GM23248 (cell line): ENCODE results near the gene OSTN. TPM values are rescaled to one million over a fixed set of nuclear protein-coding genes. Genes with fewer than 3 reads are reported as not detected.

ENCODE experiments used
- DNase-seq: peaks from one replicate; pipeline ENCODE4 v3.0.0-alpha.2; 2015
- H2AFZ ChIP-seq: fragments of 200-600 bp; sonication (generic); 2 replicates; pipeline ENCODE4 v1.6.1; 2016; ENCODE audit warnings: antibody characterized with exemption
- H3F3A ChIP-seq: fragments of 200-600 bp; sonication (generic); 2 replicates; pipeline ENCODE4 v1.6.1; 2016; ENCODE audit warnings: mild to moderate bottlenecking, antibody characterized with exemption, mixed run types; ENCODE audit not compliant: insufficient read depth
- H3K27ac ChIP-seq: fragments of 200-600 bp; sonication (generic); 2 replicates; pipeline ENCODE4 v1.5.1; 2016; ENCODE audit warnings: mild to moderate bottlenecking
- H3K27me3 ChIP-seq: fragments of 200-600 bp; sonication (generic); replicated peaks from 2 replicates; pipeline ENCODE4 v1.6.1; 2016; ENCODE audit warnings: mild to moderate bottlenecking; ENCODE audit not compliant: insufficient read depth
- H3K36me3 ChIP-seq: fragments of 200-600 bp; sonication (generic); 2 replicates; pipeline ENCODE4 v1.6.1; 2016; ENCODE audit warnings: low read depth, mild to moderate bottlenecking
- H3K4me1 ChIP-seq: fragments of 200-600 bp; sonication (generic); 2 replicates; pipeline ENCODE4 v1.6.1; 2016; ENCODE audit warnings: mild to moderate bottlenecking; ENCODE audit not compliant: insufficient read depth
- H3K4me2 ChIP-seq: fragments of 200-600 bp; sonication (generic); one replicate; pipeline ENCODE4 v1.6.1; 2016; ENCODE audit warnings: mild to moderate bottlenecking; ENCODE audit not compliant: unreplicated experiment
- H3K4me3 ChIP-seq: fragments of 200-600 bp; sonication (generic); 2 replicates; pipeline ENCODE4 v1.5.1; 2016; ENCODE audit warnings: mild to moderate bottlenecking
- H3K79me2 ChIP-seq: fragments of 200-600 bp; sonication (generic); 2 replicates; pipeline ENCODE4 v1.6.1; 2016; ENCODE audit warnings: mild to moderate bottlenecking; ENCODE audit not compliant: insufficient read depth
- H3K9ac ChIP-seq: fragments of 200-600 bp; sonication (generic); 2 replicates; pipeline ENCODE4 v1.6.1; 2016; ENCODE audit warnings: mild to moderate bottlenecking
- H3K9me2 ChIP-seq: fragments of 200-600 bp; sonication (generic); 2 replicates; pipeline ENCODE4 v1.6.1; 2016; ENCODE audit warnings: mixed run types, mild to moderate bottlenecking, moderate library complexity; ENCODE audit not compliant: insufficient read depth
- H3K9me3 ChIP-seq: fragments of 200-600 bp; sonication (generic); one replicate; pipeline ENCODE4 v1.6.1; 2017; ENCODE audit warnings: low read depth
- H4K20me1 ChIP-seq: fragments of 200-600 bp; sonication (generic); 2 replicates; pipeline ENCODE4 v1.6.0; 2016; ENCODE audit not compliant: insufficient read depth
- EZH2 ChIP-seq: fragments of 200-600 bp; sonication (generic); IDR thresholded peaks from 2 replicates; pipeline ENCODE4 v1.6.1; 2018; ENCODE audit warnings: antibody characterized with exemption, mild to moderate bottlenecking; ENCODE audit not compliant: insufficient read depth, poor library complexity, severe bottlenecking
- EZH2phosphoT487 ChIP-seq: fragments of 200-600 bp; sonication (generic); IDR thresholded peaks from 2 replicates; pipeline ENCODE4 v1.6.1; 2018; ENCODE audit warnings: antibody characterized with exemption, moderate library complexity, mild to moderate bottlenecking, low read depth; ENCODE audit not compliant: insufficient read depth
- WGBS, 2 experiments: methylation state at CpG; one replicate each; pipeline ENCODE4 v1.1.6; 2015 to 2017; ENCODE audit warnings: low lambda C conversion rate in 2 of 2, low coverage in 1 of 2; ENCODE audit errors: missing lambda C conversion rate in 2 of 2; 5-methylcytosine and 5-hydroxymethylcytosine counted together
- in situ Hi-C: fragments of 300-500 bp; cut with MboI; formaldehyde crosslinking; loops from 2 replicates; pipeline ENCODE4 v1.15.0; 2020
- polyA plus RNA-seq: library from polyadenylated mRNA; unstranded; fragments of >200 nt; fragmentation: Nextera tagmentation; extraction: Ambion mirVana; gene quantifications from 2 replicates; pipeline ENCODE4 v1.2.1, GENCODE V29; 2016
- total RNA-seq: library from RNA; depleted of rRNA; stranded (reverse); fragments of >200 nt; shearing (Covaris generic); gene quantifications from 2 replicates; pipeline ENCODE4 v1.2.3, GENCODE V29; 2014

OSTN gene
- total and polyA plus RNA-seq, 2 experiments from 2014 or later = not detected

DNA sequence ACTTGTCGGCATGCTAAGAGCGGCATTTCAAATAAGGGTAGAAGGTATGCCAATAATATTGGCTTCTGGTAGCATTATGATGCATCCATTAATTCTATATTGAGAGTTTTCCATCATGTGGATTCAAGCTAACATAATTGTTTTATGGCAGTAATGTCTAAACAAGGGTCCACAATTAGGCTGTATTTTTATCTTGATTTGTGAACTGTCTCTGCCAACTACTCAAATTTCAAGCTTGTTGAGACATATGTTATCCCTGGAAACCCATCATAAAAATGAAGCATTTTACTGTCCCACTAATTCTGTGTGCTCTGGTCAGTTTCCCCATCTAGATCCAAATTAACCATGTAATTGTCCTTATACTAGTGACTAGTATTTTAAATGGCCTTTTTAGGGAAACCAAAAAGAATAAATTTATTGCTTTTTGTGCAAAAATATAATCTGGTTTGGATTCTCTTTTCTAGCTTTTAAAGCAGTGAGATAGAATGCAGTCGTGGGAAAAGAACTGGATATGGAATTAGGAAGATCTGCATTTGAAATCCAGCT lies 1.2 kb upstream of the OSTN start:
- H3K4me3 ChIP-seq = no peak overlapping the region
- DNase-seq = no peak
- in situ Hi-C loops = no loop called here
- H3F3A ChIP-seq = no peaks in the 10 kb centered on the region
- no peak overlapping the region for H3K27ac ChIP-seq
- no peaks in the 10 kb centered on the region for H3K36me3 ChIP-seq
- no peaks in the 10 kb centered on the region for H4K20me1 ChIP-seq
- H2AFZ ChIP-seq = no peak overlapping the region
- TF ChIP-seq EZH2phosphoT487 (no peak), EZH2 (no peak)
- no peak overlapping the region for H3K4me2 ChIP-seq
- H3K4me1 ChIP-seq = no peaks in the 10 kb centered on the region
- no peak overlapping the region for H3K9ac ChIP-seq
- 24% methylated on average over 3 of the region's 3 CpGs for WGBS, 2 experiments
- no peaks in the 10 kb centered on the region for H3K27me3 ChIP-seq
- no peaks in the 10 kb centered on the region for H3K9me2 ChIP-seq
- no peaks in the 10 kb centered on the region for H3K9me3 ChIP-seq
- H3K79me2 ChIP-seq = no peaks in the 10 kb centered on the region

DNA sequence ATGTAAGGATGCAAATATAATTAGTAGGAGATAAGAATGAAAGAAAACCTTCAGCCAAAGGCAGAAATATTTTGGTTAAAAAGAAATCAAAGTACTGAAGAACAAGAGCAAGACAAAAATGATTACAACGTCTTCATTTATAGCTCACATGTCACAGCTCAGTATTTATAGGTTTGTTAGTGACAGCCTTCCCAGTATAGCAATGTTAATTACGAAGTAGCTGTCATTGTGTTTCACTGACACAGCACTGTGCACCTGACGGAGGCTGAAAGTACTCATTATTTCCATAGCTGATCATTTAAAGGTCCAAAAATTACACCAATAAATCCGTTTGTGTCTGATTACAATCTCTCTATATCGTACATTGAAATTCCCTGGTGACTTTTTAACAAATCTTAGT lies 561 bp upstream of the OSTN start:
- WGBS, 2 experiments = 30 to 32% methylated on average over 5 of the region's 5 CpGs
- no peaks in the 10 kb centered on the region for H4K20me1 ChIP-seq
- no peak overlapping the region for H2AFZ ChIP-seq
- no peaks in the 10 kb centered on the region for H3K9me3 ChIP-seq
- H3K4me3 ChIP-seq = no peak overlapping the region
- H3K79me2 ChIP-seq = no peaks in the 10 kb centered on the region
- H3K36me3 ChIP-seq = no peaks in the 10 kb centered on the region
- in situ Hi-C loops = no loop called here
- H3K4me2 ChIP-seq = no peak overlapping the region
- no peak for DNase-seq
- no peaks in the 10 kb centered on the region for H3K27me3 ChIP-seq
- H3K9ac ChIP-seq = no peak overlapping the region
- TF ChIP-seq EZH2 (no peak), EZH2phosphoT487 (no peak)
- H3F3A ChIP-seq = no peaks in the 10 kb centered on the region
- H3K4me1 ChIP-seq = no peaks in the 10 kb centered on the region
- no peak overlapping the region for H3K27ac ChIP-seq
- H3K9me2 ChIP-seq = no peaks in the 10 kb centered on the region

- no peak overlapping the region for H3K4me3 ChIP-seq
- H3K79me2 ChIP-seq = no peaks in the 10 kb centered on the region
- no peaks in the 10 kb centered on the region for H3F3A ChIP-seq
- no peaks in the 10 kb centered on the region for H3K36me3 ChIP-seq
- in situ Hi-C loops = no loop called here
- no peak for TF ChIP-seq EZH2
- TF ChIP-seq EZH2phosphoT487 = no peak
- no peaks in the 10 kb centered on the region for H3K27me3 ChIP-seq
- no peaks in the 10 kb centered on the region for H4K20me1 ChIP-seq
- no peak overlapping the region for H3K27ac ChIP-seq
- H3K9ac ChIP-seq = no peak overlapping the region
- no peaks in the 10 kb centered on the region for H3K9me3 ChIP-seq
- 86 to 93% methylated on average over 10 of the region's 10 CpGs for WGBS, 2 experiments
- H2AFZ ChIP-seq = no peak overlapping the region
- H3K4me2 ChIP-seq = no peak overlapping the region
- H3K9me2 ChIP-seq = no peaks in the 10 kb centered on the region
- H3K4me1 ChIP-seq = no peaks in the 10 kb centered on the region
- no peak for DNase-seq
These were observed 11.0 kb downstream of the OSTN start for GRCh38 chr3:191210032-191210431.

- no peak overlapping the region for H3K4me2 ChIP-seq
- in situ Hi-C loops = no loop called here
- H3K27me3 ChIP-seq = no peaks in the 10 kb centered on the region
- peak overlapping the region; percentile 37; the same call in 1 of the 2 replicates for H2AFZ ChIP-seq
- H4K20me1 ChIP-seq = no peaks in the 10 kb centered on the region
- WGBS, 2 experiments = 32% methylated on average over 1 of the region's 1 CpG
- H3K36me3 ChIP-seq = no peaks in the 10 kb centered on the region
- H3K9me3 ChIP-seq = no peaks in the 10 kb centered on the region
- no peaks in the 10 kb centered on the region for H3K9me2 ChIP-seq
- H3F3A ChIP-seq = peaks cover 6% of the 10 kb centered on the region; the same call in 1 of the 2 replicates
- TF ChIP-seq EZH2 = no peak
- peak overlapping the region; percentile 40 for H3K27ac ChIP-seq
- no peaks in the 10 kb centered on the region for H3K79me2 ChIP-seq
- no peak overlapping the region for H3K9ac ChIP-seq
- 0 out of 2 replicates have a peak, but pooled peaks cover 14% of the 10 kb centered on the region for H3K4me1 ChIP-seq
- no peak overlapping the region for H3K4me3 ChIP-seq
- DNase-seq = peak; percentile 6
These were observed 17.5 kb downstream of the OSTN start for GRCh38 chr3:191216510-191216909.

GRCh38 chr3:191217301-191217700 lies 18.3 kb downstream of the OSTN start:
- TF ChIP-seq EZH2phosphoT487 (no peak), EZH2 (no peak)
- Histone ChIP-seq H3K4me3 (no peak overlapping the region), H3K9me2 (no peaks in the 10 kb centered on the region), H3F3A (peaks cover 6% of the 10 kb centered on the region; the same call in 1 of the 2 replicates), H2AFZ (peak overlapping the region; percentile 37; the same call in 1 of the 2 replicates), H3K27ac (peak overlapping the region; percentile 40), H4K20me1 (no peaks in the 10 kb centered on the region), H3K9me3 (no peaks in the 10 kb centered on the region), H3K36me3 (no peaks in the 10 kb centered on the region), H3K27me3 (no peaks in the 10 kb centered on the region), H3K9ac (no peak overlapping the region), H3K4me1 (0 out of 2 replicates have a peak, but pooled peaks cover 14% of the 10 kb centered on the region), H3K79me2 (no peaks in the 10 kb centered on the region), H3K4me2 (no peak overlapping the region)
- in situ Hi-C loops = no loop called here
- WGBS, 2 experiments = 9 to 20% methylated on average over 1 of the region's 1 CpG
- peak; percentile 69 for DNase-seq
